HG03159 (cell line): ENCODE measurements around the gene KCNJ5.

Experiments used
- ATAC-seq: cut with Tn5 transposase; IDR thresholded peaks from one replicate; pipeline ENCODE4 v1.9.1; 2021; ENCODE audit warnings: mild to moderate bottlenecking, moderate library complexity; ENCODE audit not compliant: unreplicated experiment

KCNJ5 gene

DNA sequence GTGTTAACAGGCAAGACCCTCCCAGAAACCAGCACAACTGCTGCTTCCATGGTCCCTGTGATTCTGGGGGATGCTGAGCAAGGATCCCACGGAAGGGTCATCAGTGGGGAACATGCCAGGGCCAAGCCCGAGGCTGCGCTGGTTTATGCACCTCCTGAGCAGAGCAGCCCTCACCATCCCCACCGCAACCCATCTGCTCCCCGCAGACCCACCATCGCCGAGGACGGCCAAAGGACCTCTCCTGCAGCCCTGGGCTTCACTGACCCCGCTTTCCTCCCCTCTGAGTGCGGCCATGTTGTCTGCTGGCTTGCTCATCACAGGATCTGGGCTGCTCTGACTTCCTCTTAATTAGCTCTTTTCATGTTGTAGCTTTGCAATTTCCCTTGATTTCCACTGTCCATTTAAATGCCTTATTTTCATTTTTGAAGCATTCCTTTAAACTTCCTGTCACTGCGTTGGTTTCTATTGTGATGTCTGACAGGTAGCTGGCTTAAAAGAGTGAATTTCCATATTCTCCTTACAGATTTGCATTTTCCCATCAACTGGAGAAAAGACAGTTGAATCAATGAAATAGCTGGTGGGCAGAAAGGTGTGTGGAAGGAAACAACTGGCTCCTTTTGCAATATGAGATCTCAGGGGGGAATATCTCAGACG is 36.7 kb downstream of the KCNJ5 start:
- no peak for ATAC-seq

DNA sequence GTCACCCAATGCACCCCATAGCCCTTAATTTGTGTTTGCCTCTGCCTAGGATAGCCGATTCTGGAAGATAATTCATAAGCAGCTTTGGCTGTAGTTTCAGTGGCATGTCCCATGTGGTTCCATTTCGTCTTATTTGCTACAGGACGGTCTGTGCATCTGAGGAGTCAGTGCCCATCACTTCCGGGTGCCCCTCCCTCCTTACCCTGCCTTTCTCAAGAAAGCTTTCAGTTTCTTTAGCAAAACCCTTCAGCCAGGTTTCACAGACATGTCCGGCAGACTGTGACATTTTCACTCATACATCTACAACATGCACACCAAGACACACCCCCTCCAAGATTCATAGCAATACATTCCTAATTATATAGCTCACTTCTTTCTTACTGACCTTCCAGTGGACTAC is 37.2 kb downstream of the KCNJ5 start:
- ATAC-seq: peak; percentile 97

DNA sequence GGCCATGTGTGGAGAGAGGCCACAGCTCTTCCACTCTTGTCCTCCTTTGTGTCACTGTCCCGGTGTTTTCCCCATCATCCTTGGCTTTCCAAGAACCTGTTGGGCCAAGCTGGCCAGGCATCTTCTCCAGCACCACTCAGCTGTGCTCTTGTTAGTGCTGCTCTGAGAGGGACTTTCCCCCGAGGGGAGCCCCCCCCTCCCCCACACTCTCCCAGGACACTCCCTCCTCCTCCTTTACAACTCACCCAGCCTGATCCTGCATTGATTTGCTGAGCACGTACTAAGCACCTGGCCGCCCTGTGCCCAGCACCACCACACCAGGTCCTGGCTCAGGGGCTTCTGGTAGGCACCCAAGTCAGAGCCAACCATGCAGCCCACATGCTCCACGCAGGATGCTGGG is 38.3 kb downstream of the KCNJ5 start:
- no peak for ATAC-seq

DNA sequence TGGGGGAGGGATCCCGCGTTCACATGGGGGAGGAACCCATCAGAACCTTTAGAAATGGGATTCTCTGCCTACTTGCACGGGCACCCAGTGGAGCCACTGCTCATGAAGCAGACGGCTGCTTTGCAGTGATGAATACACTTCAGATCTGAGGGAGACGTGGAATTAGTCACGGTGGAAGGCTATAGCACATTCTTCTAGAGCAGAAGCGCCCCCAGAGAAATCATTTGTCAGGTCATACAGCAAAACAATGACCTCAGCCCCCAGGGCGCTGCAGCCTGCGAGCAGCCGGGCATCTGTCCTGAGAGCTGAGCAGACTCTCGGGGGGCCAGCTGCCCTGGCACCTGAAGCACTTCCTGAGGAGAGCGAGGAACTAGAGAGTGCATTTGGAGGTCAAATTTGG is 38.8 kb downstream of the KCNJ5 start:
- ATAC-seq: no peak

DNA sequence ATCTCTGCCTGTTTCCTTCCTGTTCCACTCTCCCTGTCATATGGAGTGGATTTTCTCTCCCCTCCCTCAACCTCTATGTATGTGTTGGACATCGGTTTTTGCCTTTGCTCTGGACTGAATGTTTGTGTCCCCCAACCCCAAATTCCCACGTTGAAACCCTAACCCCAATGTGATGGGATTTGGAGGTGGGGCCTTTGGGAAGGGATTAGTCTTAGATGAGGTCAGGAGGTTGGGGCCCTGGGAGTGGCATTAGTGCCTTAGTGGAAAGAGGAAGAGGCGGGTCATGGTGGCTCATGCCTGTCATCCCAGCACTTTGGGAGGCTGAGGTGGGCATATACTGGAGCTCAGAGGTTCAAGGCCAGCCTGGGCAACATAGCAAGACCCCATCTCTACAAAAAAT is 39.9 kb downstream of the KCNJ5 start:
- ATAC-seq: no peak

DNA sequence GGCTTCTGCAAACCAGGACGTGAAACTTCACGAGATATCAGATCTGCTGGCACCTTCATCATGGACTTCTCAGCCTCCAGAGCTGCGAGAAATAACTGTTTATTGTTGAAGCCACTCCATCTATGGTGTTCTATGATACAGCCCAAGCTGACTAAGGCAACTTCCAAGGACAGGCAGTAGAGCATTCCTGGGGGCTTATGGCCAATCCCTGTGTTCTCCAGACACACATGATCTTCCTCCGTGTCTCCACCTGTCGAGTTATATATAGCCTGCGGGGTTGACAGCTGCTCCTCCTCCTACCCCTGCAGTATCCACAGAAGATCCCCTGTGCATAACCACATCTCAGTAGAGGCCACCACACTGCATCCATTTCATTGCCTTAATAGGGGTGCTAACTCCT is 40.5 kb downstream of the KCNJ5 start:
- ATAC-seq: no peak

DNA sequence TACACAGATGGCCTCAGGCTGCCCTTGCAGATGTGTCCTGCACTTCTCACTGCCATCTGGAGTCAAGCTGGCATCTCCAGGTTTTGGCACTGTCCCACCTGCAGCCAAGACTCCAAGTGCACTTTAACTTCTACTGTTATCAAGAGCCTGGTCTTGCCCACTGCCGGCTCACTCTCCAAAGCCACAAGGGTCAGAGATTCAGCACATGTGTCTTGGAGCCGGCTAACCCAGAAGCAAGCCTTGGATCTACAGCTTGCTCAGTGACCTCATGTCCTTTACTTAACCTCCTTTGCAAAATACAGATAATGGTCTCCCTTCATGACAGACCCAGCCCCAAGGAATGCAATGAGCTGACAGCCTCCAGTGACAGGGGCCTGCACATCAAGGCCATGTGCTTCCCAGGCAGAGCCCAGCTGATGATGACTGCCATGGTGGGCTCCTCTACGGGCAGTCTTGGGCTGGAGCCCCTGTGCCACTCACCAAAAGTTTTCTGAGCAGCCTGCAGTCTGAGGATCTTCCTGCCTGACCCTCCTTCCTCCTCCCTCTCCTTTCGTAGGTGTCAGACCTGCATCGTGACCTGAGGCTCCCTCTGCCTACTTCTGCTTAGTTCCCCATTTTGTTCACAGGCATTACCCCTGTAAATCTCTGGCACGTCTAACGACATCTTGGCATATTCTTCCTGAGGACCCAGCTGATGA is 42.5 kb downstream of the KCNJ5 start:
- ATAC-seq: no peak

DNA sequence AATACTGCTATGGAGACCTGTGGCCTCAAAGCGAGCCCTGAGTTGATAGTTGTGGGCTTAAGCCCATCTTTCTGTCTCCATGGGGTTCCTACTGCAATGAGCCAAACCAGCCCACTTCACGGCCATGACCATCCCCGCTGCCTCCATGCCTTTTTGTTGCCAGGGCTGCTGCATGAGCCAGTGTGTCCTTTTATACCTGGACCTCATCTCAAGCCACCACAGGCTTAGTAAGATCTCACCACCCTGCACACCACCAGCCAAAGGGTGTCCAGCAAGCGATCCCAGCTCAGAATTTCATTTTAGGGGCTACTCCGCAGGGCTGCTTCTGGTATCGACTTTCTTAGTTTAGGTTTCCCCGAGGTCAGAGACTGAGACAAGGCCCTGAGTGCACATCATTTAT is 43.2 kb downstream of the KCNJ5 start:
- ATAC-seq: no peak

DNA sequence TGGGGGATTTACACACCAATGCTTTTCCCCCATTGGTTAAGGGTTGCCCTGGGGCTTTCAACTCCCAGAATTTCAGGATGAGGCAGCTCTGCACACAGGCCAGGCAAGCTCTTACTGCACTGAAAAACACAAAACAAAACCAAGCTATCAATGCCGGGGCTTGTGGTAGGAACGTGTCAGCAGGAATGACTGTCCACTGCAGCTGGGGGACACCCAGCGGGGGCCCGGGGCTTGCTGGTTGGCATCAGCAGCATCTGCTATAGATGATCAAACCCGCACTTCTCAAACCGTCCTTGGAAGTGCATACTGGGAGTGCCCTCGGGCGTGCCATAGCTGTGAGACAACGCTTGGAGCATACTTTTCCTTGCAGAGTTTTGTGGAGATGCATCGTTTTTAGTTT is 43.8 kb downstream of the KCNJ5 start:
- ATAC-seq: no peak

DNA sequence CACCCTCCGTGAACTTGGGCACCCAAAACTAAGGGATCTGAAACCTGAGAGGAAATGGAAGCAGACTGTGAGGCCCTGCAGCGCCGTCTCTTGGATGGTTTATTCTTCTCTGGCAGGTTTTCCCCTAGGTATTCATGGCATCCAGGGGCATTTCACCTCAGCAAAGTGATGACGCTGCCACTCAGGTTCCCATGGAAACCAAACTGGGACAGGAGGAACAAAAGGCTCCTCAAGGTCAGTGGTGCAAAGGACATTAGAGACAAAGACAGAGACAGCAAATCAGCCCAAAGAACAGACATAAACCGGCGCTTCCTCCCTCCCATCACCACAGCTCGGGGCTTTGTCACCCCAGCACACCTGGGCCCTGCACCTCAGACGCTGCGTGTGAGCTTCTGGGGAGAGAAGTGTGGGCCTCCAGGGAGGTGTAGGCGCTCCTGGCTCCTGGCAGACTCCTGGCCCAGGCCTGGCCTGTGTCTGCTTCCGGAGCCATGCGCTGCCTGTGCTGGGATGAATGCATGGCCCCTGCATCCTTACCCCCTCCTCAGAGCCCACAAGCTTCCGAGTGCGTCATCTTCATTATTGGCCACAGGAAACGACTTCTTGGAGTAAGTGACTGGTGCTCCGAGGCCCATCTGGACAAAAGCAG is 45.6 kb downstream of the KCNJ5 start:
- no peak for ATAC-seq

DNA sequence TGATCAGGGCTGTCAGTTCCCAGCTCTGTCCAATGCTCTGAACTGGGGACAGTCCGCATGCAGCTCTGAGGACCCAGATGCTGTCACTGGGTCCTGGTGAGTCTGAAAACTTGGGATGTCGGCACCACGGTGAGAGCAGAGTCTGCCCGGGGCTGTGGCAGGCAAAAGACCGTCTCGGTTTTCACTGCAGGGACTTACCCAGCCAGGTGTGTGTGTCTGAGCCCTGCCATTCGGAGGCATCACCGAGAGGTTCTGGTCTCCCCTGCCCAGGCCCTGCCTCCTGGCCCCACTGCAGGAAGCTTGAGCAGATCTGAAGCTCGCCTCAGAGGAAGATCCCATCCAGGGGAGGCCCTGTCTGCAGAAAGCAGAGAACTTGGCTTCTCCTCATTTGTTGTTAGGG is 46.3 kb downstream of the KCNJ5 start:
- no peak for ATAC-seq

DNA sequence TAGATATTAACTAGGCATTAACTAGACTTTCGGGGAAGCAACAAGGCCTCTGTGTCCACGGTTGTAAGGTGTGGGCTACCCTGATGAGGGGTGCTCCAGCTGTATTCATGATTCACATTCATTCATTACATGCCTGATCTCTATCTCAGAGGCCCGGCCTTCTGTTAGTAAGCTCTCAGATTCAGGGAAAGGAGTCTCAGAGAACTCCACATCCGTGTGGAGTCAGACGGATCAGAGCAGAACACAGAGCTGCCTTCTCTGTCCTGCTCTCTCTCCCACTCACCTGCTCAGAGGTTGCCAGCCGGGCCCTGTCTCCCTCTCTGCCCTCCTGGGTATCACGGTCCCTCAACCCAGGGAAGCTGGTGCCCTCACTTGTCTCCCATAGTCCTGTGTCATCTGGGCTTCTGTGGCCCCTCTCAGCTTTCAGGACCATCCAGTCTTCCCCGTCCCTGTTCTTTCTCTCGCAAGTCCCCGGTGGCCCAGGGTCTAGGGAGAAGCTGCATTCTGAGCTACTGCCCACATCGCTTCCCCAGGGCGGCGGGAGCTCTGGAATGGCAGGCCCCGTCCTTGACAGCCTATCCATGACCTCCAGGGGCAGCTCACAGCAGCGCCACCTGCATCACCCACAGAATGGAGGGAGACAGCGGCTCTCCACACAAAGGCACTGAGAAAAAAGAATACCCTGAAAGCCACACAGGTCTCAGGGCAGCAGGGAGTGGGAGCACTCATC is 47.2 kb downstream of the KCNJ5 start:
- ATAC-seq: no peak

DNA sequence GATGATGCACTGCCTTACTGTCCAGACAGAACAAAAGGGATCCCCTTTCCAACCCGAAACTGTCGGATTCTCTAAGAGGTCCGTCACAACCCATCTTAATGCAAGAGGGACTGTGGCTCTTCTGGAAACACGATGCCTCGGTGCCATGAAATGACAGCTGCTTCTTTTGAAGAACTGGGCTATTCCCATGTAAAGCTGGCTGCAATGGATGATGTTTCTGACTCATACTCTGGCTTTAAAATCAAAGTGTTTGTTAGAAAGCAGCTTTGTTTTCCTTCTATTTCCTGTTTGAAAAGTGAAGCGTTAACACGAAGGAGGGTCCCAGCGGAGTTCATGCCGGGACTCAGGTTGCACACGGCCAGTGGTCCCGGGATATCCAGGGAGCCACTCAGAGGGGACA is 48.4 kb downstream of the KCNJ5 start:
- ATAC-seq: no peak

DNA sequence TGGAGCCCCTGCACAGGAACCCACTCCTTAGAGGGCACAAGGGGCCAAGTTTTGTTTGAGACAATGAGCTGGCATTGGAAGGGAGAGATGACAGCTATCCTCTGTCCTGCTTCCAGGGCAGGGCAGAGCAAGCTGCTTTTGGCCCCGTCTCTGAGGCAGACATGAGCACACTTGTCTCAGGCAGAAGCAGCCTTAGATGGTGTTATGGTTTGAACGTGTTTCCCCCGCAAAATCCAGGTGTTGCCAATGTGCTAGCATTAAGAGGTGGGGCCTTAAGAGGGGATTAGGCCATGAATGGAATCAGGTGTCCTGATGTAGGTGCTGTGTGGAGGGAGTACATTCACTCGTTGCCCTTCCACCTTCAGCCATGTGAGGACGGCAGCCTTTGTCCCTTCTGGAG is 49.0 kb downstream of the KCNJ5 start:
- no peak for ATAC-seq

DNA sequence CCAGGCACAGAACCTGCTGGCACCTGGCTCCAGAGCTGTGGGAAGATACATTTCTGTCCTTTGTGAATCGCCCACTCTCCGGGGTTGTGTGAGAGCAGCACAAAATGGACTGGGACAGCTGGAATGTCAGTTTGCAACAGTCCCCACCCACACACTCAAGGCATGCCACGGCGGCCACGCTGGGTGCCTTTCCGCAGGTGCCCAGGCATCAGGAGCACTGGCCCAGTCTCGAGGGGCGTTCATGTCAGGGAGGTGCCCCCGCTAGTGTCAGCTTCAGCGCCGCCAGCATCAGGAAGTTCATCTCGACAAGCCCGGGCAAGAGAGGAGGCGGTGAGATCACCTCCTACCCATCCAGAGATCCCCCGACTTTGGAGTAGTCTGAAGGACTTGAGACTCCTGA is 49.4 kb downstream of the KCNJ5 start:
- no peak for ATAC-seq

DNA sequence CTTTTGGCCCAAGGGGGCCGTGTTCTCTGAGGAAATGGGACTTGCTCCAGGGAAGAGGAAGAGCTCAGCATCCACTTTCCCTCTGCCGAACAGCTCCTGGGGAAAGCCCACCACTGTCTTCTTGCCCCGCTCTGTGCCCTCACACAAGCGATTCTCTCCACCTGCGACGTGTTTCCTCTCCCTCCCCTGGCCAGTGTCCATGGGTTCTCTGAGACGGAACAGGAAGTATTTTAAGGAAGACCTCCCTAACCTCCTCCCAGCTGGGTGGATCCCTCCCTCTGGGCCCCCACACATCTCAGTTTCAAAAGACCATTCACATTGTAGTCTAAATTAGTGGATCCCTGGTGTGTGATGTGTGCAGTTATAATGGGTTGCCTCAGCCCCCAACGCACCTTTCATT is 50.0 kb downstream of the KCNJ5 start:
- ATAC-seq: no peak

DNA sequence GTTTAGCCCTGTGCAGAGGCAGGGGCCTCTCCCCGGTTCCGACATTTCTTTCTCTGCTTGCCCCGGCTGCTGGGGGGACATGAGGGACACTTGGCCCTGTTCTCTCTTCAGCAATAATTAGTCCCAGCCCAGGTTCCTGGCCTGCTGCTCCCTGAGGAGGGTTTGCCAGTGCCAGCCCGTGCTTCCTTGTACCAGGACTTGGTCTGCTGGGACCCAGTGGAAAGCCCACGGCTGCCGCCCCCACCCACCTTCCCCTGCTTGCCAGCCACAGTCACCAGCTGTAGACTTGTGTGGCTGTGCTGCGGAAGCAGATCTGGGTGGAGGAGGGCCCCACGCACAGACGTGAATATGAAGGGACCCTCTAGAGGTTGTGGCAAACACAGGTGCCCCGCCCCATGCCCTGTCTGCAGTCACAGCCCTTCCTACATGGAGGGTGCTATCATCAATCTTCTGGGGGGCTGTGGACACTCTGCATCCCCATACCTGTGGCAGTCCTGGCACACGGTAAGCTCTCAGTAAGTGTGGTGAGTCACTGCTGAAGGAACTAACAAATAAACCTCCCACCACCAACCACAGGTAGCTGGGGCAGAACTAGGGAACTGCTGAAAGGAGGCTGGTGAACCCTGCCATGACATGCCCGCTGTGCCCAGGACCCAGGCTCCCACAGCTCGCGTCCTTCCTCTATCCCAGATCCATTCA is 50.6 kb downstream of the KCNJ5 start:
- ATAC-seq: no peak

DNA sequence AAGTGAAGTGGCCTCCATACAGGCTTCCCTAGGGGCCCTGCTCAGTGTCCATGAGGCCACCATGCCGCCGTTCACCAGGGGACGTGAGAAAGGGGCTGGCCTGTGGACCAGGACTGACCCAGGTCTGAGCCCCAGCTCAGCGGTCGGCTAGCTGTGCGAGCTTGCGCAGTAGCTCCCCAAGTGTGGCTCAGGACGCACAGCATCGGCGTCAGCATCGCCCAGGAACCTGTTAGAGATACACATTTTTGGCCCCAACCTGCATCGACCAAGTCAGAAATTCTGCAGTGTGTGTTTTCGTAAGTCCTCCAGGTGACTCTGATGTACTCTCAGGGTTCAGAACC is 51.1 kb downstream of the KCNJ5 start:
- ATAC-seq: no peak

DNA sequence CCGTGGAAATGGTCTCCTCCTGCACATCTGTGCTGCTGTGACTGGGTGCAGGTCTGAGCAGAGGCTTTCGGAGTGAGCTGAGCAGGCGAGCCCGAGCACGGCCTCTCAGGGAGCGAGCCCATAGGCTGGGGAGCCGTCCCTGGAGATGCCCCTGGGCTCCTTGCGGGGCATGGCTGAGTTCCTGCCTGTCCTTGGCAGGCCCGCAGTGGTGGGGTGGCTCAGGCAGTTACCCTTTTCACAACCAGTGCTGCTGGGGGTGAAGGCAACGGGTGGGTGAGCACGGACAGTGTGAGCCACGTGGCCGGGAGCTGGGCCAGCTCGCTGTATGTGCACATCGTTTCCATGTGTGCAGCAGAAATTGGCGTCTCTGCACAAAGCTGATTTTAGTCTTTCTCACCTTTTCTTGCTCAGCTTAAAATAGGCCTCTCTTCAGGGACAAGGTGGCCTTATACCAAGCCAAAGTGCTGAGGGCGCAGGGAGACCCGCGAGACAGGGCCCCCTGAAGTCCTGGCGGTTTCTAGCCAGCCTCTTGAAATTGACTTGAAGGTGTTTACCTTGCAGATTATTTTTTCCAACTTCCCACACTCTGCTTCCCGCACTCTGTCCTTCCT is 51.8 kb downstream of the KCNJ5 start, which contains the start of gene TP53AIP1:
Gene TP53AIP1, minus strand, starts transcription at position 55 of the 611 bp plus-strand sequence. CDS start 5,053 bp downstream, outside the sequence.
- no peak for ATAC-seq

DNA sequence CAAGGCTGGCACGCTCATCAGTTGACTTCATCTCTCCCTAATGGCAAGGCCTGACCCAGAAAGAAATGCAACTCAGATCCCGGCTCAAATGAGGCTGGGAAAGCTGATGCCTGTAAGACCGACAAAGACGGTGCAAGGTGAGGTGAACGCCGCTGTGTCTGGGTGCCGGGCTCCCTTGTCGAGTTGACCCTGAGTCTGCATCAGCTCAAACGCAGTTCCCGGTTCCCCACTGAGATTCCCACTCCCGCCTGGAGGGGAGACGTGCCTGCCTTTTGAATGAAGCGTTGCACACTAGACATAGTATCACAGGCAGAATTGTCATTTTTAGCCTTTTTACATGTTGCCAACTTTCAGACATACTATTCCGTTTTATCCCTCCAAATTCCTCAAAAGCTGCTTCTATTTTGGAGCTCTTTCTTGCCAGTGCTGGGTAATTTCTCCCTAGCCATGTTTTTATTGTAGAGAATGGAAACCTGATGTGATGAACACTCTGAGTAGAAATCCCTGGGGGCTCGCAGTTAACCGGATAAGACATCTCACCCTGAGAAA is 52.3 kb downstream of the KCNJ5 start:
- ATAC-seq: no peak
